Upper lobe of left lung (tissue), 6 donors: ENCODE results near the gene VWA1. TPM values are rescaled to one million over a fixed set of nuclear protein-coding genes. Genes with fewer than 3 reads are reported as not detected.
"Not testable (repeated sequence)": the region's sequence is repeated elsewhere in the genome, so short reads cannot be mapped to it uniquely, and the experiment has no call there.

Experiments used
- ATAC-seq, 2 donors: fragments of 200-7000 bp; cut with Tn5 transposase; one replicate each; pipeline ENCODE4 v1.9.1; 2022; ENCODE audit warnings: mild to moderate bottlenecking in 2 of 2, moderate library complexity in 2 of 2; ENCODE audit not compliant: low FRiP score in 2 of 2
- DNase-seq, 2 donors: peaks; one replicate each; pipeline ENCODE4 v3.0.0-alpha.2; 2019 to 2020
- H3K27ac ChIP-seq, 4 donors: fragments of 200-600 bp; sonication (generic); one replicate each; pipeline ENCODE4 v1.5.1; 2016 to 2019
- H3K27me3 ChIP-seq, 4 donors: fragments of 200-600 bp; sonication (generic); one replicate each; pipeline ENCODE4 v1.5.1; 2017 to 2019
- H3K36me3 ChIP-seq, 4 donors: fragments of 200-600 bp; sonication (generic); one replicate each; pipeline ENCODE4 v1.5.1; 2016 to 2019
- H3K4me1 ChIP-seq, 4 donors: fragments of 200-600 bp; sonication (generic); one replicate each; pipeline ENCODE4 v1.5.1; 2018 to 2019
- H3K4me3 ChIP-seq, 4 donors: fragments of 200-600 bp; sonication (generic); one replicate each; pipeline ENCODE4 v1.5.1; 2017 to 2019; ENCODE audit warnings: mild to moderate bottlenecking in 2 of 4, moderate library complexity in 1 of 4
- H3K9me3 ChIP-seq, 4 donors: fragments of 200-600 bp; sonication (generic); one replicate each; pipeline ENCODE4 v1.5.1; 2018 to 2019
- CTCF ChIP-seq, 6 experiments: fragments of 450-650 bp in 4 of 6; fragments of 200-600 bp in 2 of 6; sonication (generic) in 2 of 6; IDR thresholded peaks; one replicate each; pipeline ENCODE4 v1.5.1; 2016 to 2019; ENCODE audit warnings: antibody characterized with exemption in 6 of 6
- EP300 ChIP-seq, 4 donors: sonication (generic); formaldehyde crosslinking; IDR thresholded peaks; one replicate each; pipeline ENCODE4 v1.5.1; 2017; ENCODE audit warnings: antibody characterized with exemption in 4 of 4, control low read depth in 2 of 4
- POLR2A ChIP-seq, 4 donors: fragments of 450-650 bp; IDR thresholded peaks; one replicate each; pipeline ENCODE4 v1.5.1; 2016 to 2017; ENCODE audit warnings: antibody characterized with exemption in 4 of 4, mild to moderate bottlenecking in 2 of 4
- POLR2AphosphoS5 ChIP-seq, 2 donors: sonication (generic); formaldehyde crosslinking; IDR thresholded peaks; one replicate each; pipeline ENCODE4 v1.5.1; 2017; ENCODE audit warnings: antibody characterized with exemption in 2 of 2
- WGBS, 2 donors: methylation state at CpG; one replicate each; pipeline ENCODE4 v1.1.5; 2017 to 2018; 5-methylcytosine and 5-hydroxymethylcytosine counted together
- total RNA-seq, 6 donors: library from RNA; depleted of rRNA in 4 of 6; stranded (reverse); fragments of >200 nt in 4 of 6; gene quantifications; one replicate each; pipeline versions ENCODE4 v1.1.0 to v1.2.1, GENCODE V29; 2016 to 2021
- donor health status: DM: no; HTN: no; CAD: no; lungs with moderate emphysema.
- donor health status: DM: no; HTN: yes; CAD: no; lungs with severe emphysema.

The VWA1 gene
- total RNA-seq, 6 donors from 2014 or later, result 41.8 to 108 (median 62.5) TPM

- no peak for ATAC-seq
- Histone ChIP-seq H3K4me3 (no peak within 1 kb of the TSS), H3K27ac (no peak within 1 kb of the TSS), H3K9me3 (no peaks in the 10 kb centered on the region), H3K4me1 (no peaks in the 10 kb centered on the region), H3K27me3 (no peaks in the 10 kb centered on the region), H3K36me3 (no peaks in the 10 kb centered on the region)
- WGBS, 2 donors, result 81 to 85% methylated on average over 6 of the region's 6 CpGs
- no peak for TF ChIP-seq POLR2AphosphoS5 (IDR thresholded peaks at IDR 0.05)
- no peak for DNase-seq
Measured at GRCh38 chr1:1449099-1449739, 13.7 kb downstream of the VWA1 start, which contains the start of gene ATAD3C. Gene ATAD3C, plus strand, starts transcription at chr1:1449689. Its CDS starts 995 bp downstream, at chr1:1450684.

- not testable (repeated sequence) for ATAC-seq, H3K4me3 ChIP-seq, H3K27me3 ChIP-seq, H3K4me1 ChIP-seq, H3K9me3 ChIP-seq, H3K36me3 ChIP-seq, H3K27ac ChIP-seq
- WGBS, 2 donors, result 86% methylated on average over 21 to 22 of the region's 22 CpGs
- DNase-seq, result peak in 1 of 2 donors; percentile 68
Measured at GRCh38 chr1:1450616-1451015, 15.1 kb downstream of the VWA1 start.

- TF ChIP-seq CTCF (IDR thresholded peaks at IDR 0.05) (no peak), POLR2A (IDR thresholded peaks at IDR 0.05) (no peak), POLR2AphosphoS5 (IDR thresholded peaks at IDR 0.05) (no peak), EP300 (IDR thresholded peaks at IDR 0.05) (no peak)
- ATAC-seq, result no peak
- WGBS, 2 donors, result 90 to 91% methylated on average over 23 to 26 of the region's 26 CpGs
Measured at GRCh38 chr1:1451696-1452364, 16.3 kb downstream of the VWA1 start.

GRCh38 chr1:1452365-1452739 lies 16.9 kb downstream of the VWA1 start:
- not testable (repeated sequence) for H3K4me3 ChIP-seq, H3K4me1 ChIP-seq, DNase-seq, ATAC-seq, H3K36me3 ChIP-seq, H3K9me3 ChIP-seq, H3K27me3 ChIP-seq, H3K27ac ChIP-seq
- 70 to 93% methylated on average over 6 of the region's 8 CpGs for WGBS, 2 donors

More at GRCh38 chr1:1451696-1452364, 16.3 kb downstream of the VWA1 start:
- peak in 1 of 2 donors; percentile 76 for DNase-seq
- H3K4me3 ChIP-seq, result no peak overlapping the region
- H3K36me3 ChIP-seq, result no peaks in the 10 kb centered on the region
- H3K27ac ChIP-seq, result no peak overlapping the region
- H3K27me3 ChIP-seq, result no peaks in the 10 kb centered on the region
- H3K9me3 ChIP-seq, result no peaks in the 10 kb centered on the region
- no peaks in the 10 kb centered on the region for H3K4me1 ChIP-seq

GRCh38 chr1:1452882-1453281 lies 17.4 kb downstream of the VWA1 start:
- peak in 1 of 2 donors; percentile 66 for DNase-seq
- no peak for ATAC-seq
- WGBS, 2 donors, result 90 to 94% methylated on average over 7 to 16 of the region's 16 CpGs

GRCh38 chr1:1454286-1455056 lies 19.0 kb downstream of the VWA1 start:
- not testable (repeated sequence) for H3K4me1 ChIP-seq, ATAC-seq, H3K9me3 ChIP-seq, H3K4me3 ChIP-seq, H3K27me3 ChIP-seq, H3K27ac ChIP-seq, H3K36me3 ChIP-seq
- peak in 1 of 2 donors; percentile 71 for DNase-seq
- 87% methylated on average over 19 to 22 of the region's 41 CpGs for WGBS, 2 donors

More at GRCh38 chr1:1452882-1453281, 17.4 kb downstream of the VWA1 start:
- H3K36me3 ChIP-seq, result no peaks in the 10 kb centered on the region
- TF ChIP-seq CTCF (IDR thresholded peaks at IDR 0.05) (no peak), POLR2AphosphoS5 (IDR thresholded peaks at IDR 0.05) (no peak), POLR2A (IDR thresholded peaks at IDR 0.05) (no peak), EP300 (IDR thresholded peaks at IDR 0.05) (no peak)
- no peak overlapping the region for H3K4me3 ChIP-seq
- H3K4me1 ChIP-seq, result no peaks in the 10 kb centered on the region
- H3K27ac ChIP-seq, result no peak overlapping the region
- H3K9me3 ChIP-seq, result no peaks in the 10 kb centered on the region
- H3K27me3 ChIP-seq, result no peaks in the 10 kb centered on the region
